RWPE2 (cell line): ENCODE results near the gene RIPOR2.

Experiments
- ATAC-seq: fragments of 200-7000 bp; cut with Tn5 transposase; 3 replicates; pipeline ENCODE4 v1.9.1; 2021; ENCODE audit warnings: low read depth
- DNase-seq: peaks from one replicate; pipeline ENCODE4 v3.0.0-alpha.2; 2020; ENCODE audit warnings: low spot score
- H3K27ac ChIP-seq: fragments of 450-650 bp; 2 replicates; pipeline ENCODE4 v1.5.1; 2017; ENCODE audit warnings: mild to moderate bottlenecking; ENCODE audit not compliant: poor library complexity, severe bottlenecking
- H3K27me3 ChIP-seq: fragments of 250-450 bp; sonication (Bioruptor Pico); 2 replicates; pipeline ENCODE4 v1.5.1; 2021; ENCODE audit warnings: mild to moderate bottlenecking, moderate library complexity; ENCODE audit not compliant: insufficient read depth, poor library complexity, severe bottlenecking
- H3K36me3 ChIP-seq: fragments of 250-450 bp; sonication (Bioruptor Pico); 2 replicates; pipeline ENCODE4 v1.5.1; 2020; ENCODE audit warnings: low read depth, mild to moderate bottlenecking, moderate library complexity
- H3K4me1 ChIP-seq: fragments of 250-450 bp; sonication (Bioruptor Pico); 2 replicates; pipeline ENCODE4 v1.5.1; 2021; ENCODE audit warnings: mild to moderate bottlenecking, moderate library complexity; ENCODE audit not compliant: insufficient read depth, poor library complexity, severe bottlenecking
- H3K4me3 ChIP-seq: fragments of 250-450 bp; sonication (Bioruptor Pico); 2 replicates; pipeline ENCODE4 v1.5.1; 2021; ENCODE audit warnings: mild to moderate bottlenecking, moderate library complexity; ENCODE audit not compliant: severe bottlenecking
- H3K9me3 ChIP-seq: fragments of 250-450 bp; sonication (Bioruptor Pico); 2 replicates; pipeline ENCODE4 v1.5.1; 2021; ENCODE audit warnings: mild to moderate bottlenecking, moderate library complexity; ENCODE audit not compliant: severe bottlenecking
- CTCF ChIP-seq: fragments of 450-650 bp; IDR thresholded peaks from one replicate; pipeline ENCODE4 v1.5.1; 2017; ENCODE audit warnings: mild to moderate bottlenecking, moderate library complexity; ENCODE audit not compliant: poor library complexity, severe bottlenecking

Gene RIPOR2

GRCh38 chr6:24922170-24922569 lies 13.6 kb downstream of the RIPOR2 start:
- no peak for TF ChIP-seq CTCF
- no peak overlapping the region for H3K27ac ChIP-seq
- H3K27me3 ChIP-seq = no peaks in the 10 kb centered on the region

GRCh38 chr6:24920136-24920535 lies 15.6 kb downstream of the RIPOR2 start:
- no peaks in the 10 kb centered on the region for H3K36me3 ChIP-seq
- no peak for DNase-seq
- no peaks in the 10 kb centered on the region for H3K9me3 ChIP-seq
- H3K4me3 ChIP-seq = no peak overlapping the region
- H3K27ac ChIP-seq = no peak overlapping the region
- no peaks in the 10 kb centered on the region for H3K4me1 ChIP-seq
- H3K27me3 ChIP-seq = no peaks in the 10 kb centered on the region
- ATAC-seq = no peak
- TF ChIP-seq CTCF = no peak

More at GRCh38 chr6:24922170-24922569, 13.6 kb downstream of the RIPOR2 start:
- DNase-seq = no peak
- no peak for ATAC-seq
- Histone ChIP-seq H3K9me3 (no peaks in the 10 kb centered on the region), H3K4me1 (no peaks in the 10 kb centered on the region), H3K36me3 (no peaks in the 10 kb centered on the region), H3K4me3 (no peak overlapping the region)

- no peaks in the 10 kb centered on the region for H3K27me3 ChIP-seq
- no peak for TF ChIP-seq CTCF
- no peaks in the 10 kb centered on the region for H3K9me3 ChIP-seq
- H3K4me3 ChIP-seq = no peak overlapping the region
- H3K36me3 ChIP-seq = no peaks in the 10 kb centered on the region
- H3K27ac ChIP-seq = no peak overlapping the region
- ATAC-seq = no peak
- DNase-seq = no peak
- H3K4me1 ChIP-seq = no peaks in the 10 kb centered on the region
Measured at GRCh38 chr6:24919056-24919892, 16.5 kb downstream of the RIPOR2 start.

GRCh38 chr6:24918641-24919055 lies 17.1 kb downstream of the RIPOR2 start:
- DNase-seq = no peak
- H3K27me3 ChIP-seq = no peaks in the 10 kb centered on the region
- H3K36me3 ChIP-seq = no peaks in the 10 kb centered on the region
- no peaks in the 10 kb centered on the region for H3K4me1 ChIP-seq
- TF ChIP-seq CTCF = no peak
- H3K4me3 ChIP-seq = no peak overlapping the region
- ATAC-seq = no peak
- H3K27ac ChIP-seq = no peak overlapping the region
- H3K9me3 ChIP-seq = no peaks in the 10 kb centered on the region

- Histone ChIP-seq H3K27ac (no peak overlapping the region), H3K9me3 (no peaks in the 10 kb centered on the region), H3K36me3 (no peaks in the 10 kb centered on the region), H3K4me1 (no peaks in the 10 kb centered on the region), H3K4me3 (no peak overlapping the region), H3K27me3 (peaks cover 7% of the 10 kb centered on the region)
- DNase-seq (no peak), ATAC-seq (no peak)
- TF ChIP-seq CTCF = no peak
Measured at GRCh38 chr6:24916496-24916895, 19.3 kb downstream of the RIPOR2 start.
